ENCODE measurements around the gene PHF21A. TPM values are rescaled to one million over a fixed set of nuclear protein-coding genes. Genes with fewer than 3 reads are reported as not detected.

PHF21A gene
- total and polyA plus RNA-seq, 2 of the 13 experiments (the other 11 are each of a cell fraction or from before 2014, with no cell fraction given) = 4.1 to 34.6 TPM

DNA sequence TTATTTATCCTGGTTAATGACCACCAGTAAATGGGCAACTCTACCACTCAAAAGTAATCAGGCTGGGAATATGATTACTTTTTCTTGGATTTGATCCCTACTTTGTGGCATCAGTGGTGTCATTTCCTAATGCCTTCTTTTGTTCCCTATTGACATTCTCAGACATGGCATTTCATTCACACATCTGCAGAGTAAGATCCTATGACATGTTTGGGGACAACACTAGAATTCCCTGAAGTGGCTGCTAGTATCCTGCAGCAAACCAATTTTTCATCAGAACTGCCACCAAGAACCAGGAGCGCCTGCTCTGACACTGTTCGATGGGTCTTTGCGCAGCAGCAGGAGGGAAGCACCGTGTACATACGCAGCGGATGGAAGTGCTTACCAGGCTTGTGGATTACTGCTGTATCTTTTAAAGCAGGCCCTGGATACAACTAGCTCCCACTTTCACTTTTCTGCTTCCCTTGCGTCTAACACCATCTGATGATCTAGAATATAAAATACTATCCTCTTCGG is 101.1 kb downstream of the PHF21A start:
- Histone ChIP-seq H3K4me2 (ENCODE audit: low read depth, low read length) (no peak overlapping the region), H4K20me1 (ENCODE audit: insufficient read depth, low read length) (0 out of 2 replicates have a peak, but pooled peaks cover 2% of the 10 kb centered on the region), H3K9ac (ENCODE audit: insufficient read depth, low read depth, low read length) (no peak overlapping the region), H3K27me3 (ENCODE audit: control insufficient read depth in 1 of 2, insufficient read depth in 2 of 2, low read length in 2 of 2) (no peaks in the 10 kb centered on the region), H3K79me2 (ENCODE audit: insufficient read depth, low read length) (no peaks in the 10 kb centered on the region), H3K27ac (ENCODE audit: extremely low read length, insufficient read depth, low read length) (no peak overlapping the region), H3K9me3 (ENCODE audit: low read length) (no peaks in the 10 kb centered on the region), H2AFZ (ENCODE audit: low read length) (no peak overlapping the region), H3K36me3 (replicated peaks in 1 of 2; ENCODE audit: control insufficient read depth in 1 of 2, insufficient read depth in 2 of 2, low read length in 2 of 2) (no peaks in the 10 kb centered on the region; a peak in 1 of 5 replicates), H3K4me1 (ENCODE audit: insufficient read depth, low read length) (no peaks in the 10 kb centered on the region), H3K4me3 (replicated peaks in 1 of 3; ENCODE audit: insufficient read depth in 1 of 3, low read depth in 2 of 3, low read length in 3 of 3) (no peak overlapping the region)
- ATAC-seq = no peak
- no peak for TF ChIP-seq HNF1B (CRISPR knock-in tag; IDR thresholded peaks at IDR 0.05)
- no peak for TF ChIP-seq RFX1 (IDR thresholded peaks at IDR 0.05)
- TF ChIP-seq ZNF619 (CRISPR knock-in tag; IDR thresholded peaks at IDR 0.05) = no peak
- no peak for TF ChIP-seq PHB2 (IDR thresholded peaks at IDR 0.05; ENCODE audit: partially characterized antibody)
- no peak for TF ChIP-seq KDM3A (CRISPR knock-in tag; IDR thresholded peaks at IDR 0.05; ENCODE audit: low read depth)
- TF ChIP-seq ZNF326 (CRISPR knock-in tag; IDR thresholded peaks at IDR 0.05; ENCODE audit: borderline replicate concordance) = no peak
- TF ChIP-seq ZKSCAN5 (CRISPR knock-in tag; IDR thresholded peaks at IDR 0.05) = no peak
- TF ChIP-seq, protein P1, sequence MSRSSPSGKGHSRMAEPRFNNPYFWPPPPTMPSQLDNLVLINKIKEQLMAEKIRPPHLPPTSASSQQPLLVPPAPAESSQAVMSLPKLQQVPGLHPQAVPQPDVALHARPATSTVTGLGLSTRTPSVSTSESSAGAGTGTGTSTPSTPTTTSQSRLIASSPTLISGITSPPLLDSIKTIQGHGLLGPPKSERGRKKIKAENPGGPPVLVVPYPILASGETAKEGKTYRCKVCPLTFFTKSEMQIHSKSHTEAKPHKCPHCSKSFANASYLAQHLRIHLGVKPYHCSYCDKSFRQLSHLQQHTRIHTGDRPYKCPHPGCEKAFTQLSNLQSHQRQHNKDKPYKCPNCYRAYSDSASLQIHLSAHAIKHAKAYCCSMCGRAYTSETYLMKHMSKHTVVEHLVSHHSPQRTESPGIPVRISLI (CRISPR knock-in tag; IDR thresholded peaks at IDR 0.05; ENCODE audit: borderline replicate concordance) = no peak
- TF ChIP-seq XRCC5 (optimal IDR thresholded peaks at IDR 0.05; ENCODE audit: low read length) = no peak
- no peak for TF ChIP-seq BCLAF1 (IDR thresholded peaks at IDR 0.05)
- no peak for TF ChIP-seq ZBTB21 (CRISPR knock-in tag; IDR thresholded peaks at IDR 0.05)
- no peak for TF ChIP-seq ZNF780A (CRISPR knock-in tag; IDR thresholded peaks at IDR 0.05)
- TF ChIP-seq WIZ (CRISPR knock-in tag; IDR thresholded peaks at IDR 0.05) = no peak
- TF ChIP-seq ZMYM2 (CRISPR knock-in tag; IDR thresholded peaks at IDR 0.05) = no peak
- no peak for TF ChIP-seq U2AF1 (optimal IDR thresholded peaks at IDR 0.05; ENCODE audit: low read depth, low read length)
- no peak for TF ChIP-seq ZNF615 (CRISPR knock-in tag; IDR thresholded peaks at IDR 0.05; ENCODE audit: borderline replicate concordance)
- TF ChIP-seq, protein P2, sequence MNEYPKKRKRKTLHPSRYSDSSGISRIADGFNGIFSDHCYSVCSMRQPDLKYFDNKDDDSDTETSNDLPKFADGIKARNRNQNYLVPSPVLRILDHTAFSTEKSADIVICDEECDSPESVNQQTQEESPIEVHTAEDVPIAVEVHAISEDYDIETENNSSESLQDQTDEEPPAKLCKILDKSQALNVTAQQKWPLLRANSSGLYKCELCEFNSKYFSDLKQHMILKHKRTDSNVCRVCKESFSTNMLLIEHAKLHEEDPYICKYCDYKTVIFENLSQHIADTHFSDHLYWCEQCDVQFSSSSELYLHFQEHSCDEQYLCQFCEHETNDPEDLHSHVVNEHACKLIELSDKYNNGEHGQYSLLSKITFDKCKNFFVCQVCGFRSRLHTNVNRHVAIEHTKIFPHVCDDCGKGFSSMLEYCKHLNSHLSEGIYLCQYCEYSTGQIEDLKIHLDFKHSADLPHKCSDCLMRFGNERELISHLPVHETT (CRISPR knock-in tag; conservative IDR thresholded peaks at IDR 0.05) = no peak
- TF ChIP-seq CHCHD3 (CRISPR knock-in tag; IDR thresholded peaks at IDR 0.05) = no peak
- TF ChIP-seq ZNF446 (CRISPR knock-in tag; IDR thresholded peaks at IDR 0.05) = no peak
- FAIRE-seq = no peak
- no peak for DNase-seq (ENCODE audit: low spot score)
- no TSS peak for BruUV-seq (replicated peaks)
- ChIA-PET POLR2A (no interaction called here), CTCF (ENCODE audit: low intra/inter-chr PET ratio, low total read pairs) (no interaction called here)
- intact Hi-C loops (cut with micrococcal nuclease; ENCODE audit: unreplicated experiment) = no loop called here
- in situ Hi-C loops (cut with HindIII; ENCODE audit: extremely low pct_ligation_motif_present, low pct_unique_long_range_greater_than_20kb) = no loop called here
- 96% methylated on average over 8 of the region's 8 CpGs for WGBS (ENCODE audit: low lambda C conversion rate)
